ENCODE measurements around the gene IFFO2.

- TF ChIP-seq CTCF (IDR thresholded peaks at IDR 0.05) (no peak), POLR2A (IDR thresholded peaks at IDR 0.05) (no peak)
Observed at GRCh38 chr1:18875796-18876128, 80.7 kb downstream of the IFFO2 start.
